ENCODE results near the gene ONECUT2.

The ONECUT2 gene

GRCh38 chr18:57533006-57533867, 98.1 kb downstream of the ONECUT2 start:
- no peak for DNase-seq

- DNase-seq, result no peak
Measured at GRCh38 chr18:57533868-57534510, 98.8 kb downstream of the ONECUT2 start.

DNA sequence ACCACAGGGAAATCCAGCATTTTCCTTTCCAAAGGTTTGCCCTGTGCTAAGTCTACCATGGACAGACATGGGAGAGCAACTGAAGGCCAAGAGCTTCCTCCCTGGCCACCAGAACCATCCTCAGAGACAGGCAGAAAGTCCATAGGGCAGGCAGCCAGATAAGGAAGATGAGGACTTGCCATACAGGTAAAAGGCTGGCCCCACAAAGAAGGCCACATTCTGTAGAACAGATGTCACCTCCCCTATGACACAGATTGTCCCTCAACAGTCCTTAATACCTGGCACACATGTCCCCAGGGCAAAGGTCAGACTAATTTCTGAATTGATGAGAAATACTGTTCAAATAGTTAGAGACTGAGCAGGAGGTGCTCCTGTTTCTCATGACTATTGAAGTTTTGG, 99.3 kb downstream of the ONECUT2 start:
- DNase-seq, result no peak

DNA sequence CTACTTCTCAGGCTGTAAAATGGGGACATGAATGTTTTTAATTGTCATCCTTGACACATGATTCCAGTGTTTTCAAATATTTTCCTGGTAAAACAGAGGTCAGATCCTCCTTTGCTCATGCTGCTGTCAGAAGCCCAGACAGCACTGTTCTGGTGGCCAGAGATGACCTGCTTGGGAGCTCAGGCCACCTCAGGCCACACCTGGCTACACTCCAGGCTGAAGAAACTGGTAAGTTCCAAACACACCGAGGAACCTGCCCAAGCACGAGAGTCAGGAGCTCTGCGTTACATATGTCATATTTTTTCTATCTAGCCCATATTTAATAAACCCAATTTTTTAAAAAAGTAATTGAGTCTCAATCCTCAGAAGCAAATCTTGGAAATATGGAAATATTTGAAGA, 103.4 kb downstream of the ONECUT2 start:
- DNase-seq, result no peak

- DNase-seq, result no peak
Measured at GRCh38 chr18:57539702-57540101, 104.5 kb downstream of the ONECUT2 start.
